H9 (cell line): ENCODE data around the gene PFKL. TPM values are rescaled to one million over a fixed set of nuclear protein-coding genes. Genes with fewer than 3 reads are reported as not detected.

Experiments
- DNase-seq: peaks from one replicate; pipeline ENCODE4 v3.0.0-alpha.2; 2017
- H2AFZ ChIP-seq: one replicate; pipeline ENCODE4 v1.6.1; 2013; ENCODE audit warnings: mild to moderate bottlenecking, low read length, control low read depth, moderate library complexity
- H2AK5ac ChIP-seq: 2 replicates; pipeline ENCODE4 v1.6.1; 2013; ENCODE audit warnings: low read length, control low read depth, mixed read lengths; ENCODE audit not compliant: insufficient read length
- H2BK120ac ChIP-seq: one replicate; pipeline ENCODE4 v1.6.1; 2013; ENCODE audit warnings: low read depth, mild to moderate bottlenecking, low read length, control low read depth, inconsistent platforms; ENCODE audit not compliant: poor library complexity, severe bottlenecking
- H2BK12ac ChIP-seq: 2 replicates; pipeline ENCODE4 v1.6.1; 2013; ENCODE audit warnings: low read length, control low read depth, mixed read lengths, low read depth; ENCODE audit not compliant: insufficient read length
- H2BK15ac ChIP-seq: 2 replicates; pipeline ENCODE4 v1.6.1; 2013; ENCODE audit warnings: low read depth, low read length, control low read depth
- H2BK20ac ChIP-seq: one replicate; pipeline ENCODE4 v1.6.1; 2013; ENCODE audit warnings: low read depth, mild to moderate bottlenecking, low read length, control low read depth, inconsistent platforms; ENCODE audit not compliant: poor library complexity, severe bottlenecking
- H2BK5ac ChIP-seq: 2 replicates; pipeline ENCODE4 v1.6.1; 2013; ENCODE audit warnings: low read length, control low read depth, mixed read lengths; ENCODE audit not compliant: insufficient read length
- H3K14ac ChIP-seq: 2 replicates; pipeline ENCODE4 v1.6.1; 2013; ENCODE audit warnings: low read length, control low read depth; ENCODE audit not compliant: insufficient read depth
- H3K18ac ChIP-seq: 2 replicates; pipeline ENCODE4 v1.6.1; 2013; ENCODE audit warnings: low read depth, mild to moderate bottlenecking, mixed read lengths, low read length, control low read depth; ENCODE audit not compliant: insufficient read length
- H3K23ac ChIP-seq: 2 replicates; pipeline ENCODE4 v1.6.1; 2013; ENCODE audit warnings: low read length, control low read depth, mixed read lengths, low read depth; ENCODE audit not compliant: insufficient read length
- H3K23me2 ChIP-seq: 2 replicates; pipeline ENCODE4 v1.6.1; 2013; ENCODE audit warnings: low read depth, mild to moderate bottlenecking, mixed read lengths, low read length, control low read depth; ENCODE audit not compliant: insufficient read length, poor library complexity, severe bottlenecking
- H3K27ac ChIP-seq: 2 replicates; pipeline ENCODE4 v1.5.1; 2013; ENCODE audit warnings: low read length, control low read depth, mixed read lengths, low read depth; ENCODE audit not compliant: insufficient read length
- H3K27me3 ChIP-seq: 2 replicates; pipeline ENCODE4 v1.6.1; 2013; ENCODE audit warnings: low read length, control low read depth, inconsistent platforms; ENCODE audit not compliant: insufficient read depth
- H3K4ac ChIP-seq: 2 replicates; pipeline ENCODE4 v1.6.1; 2013; ENCODE audit warnings: low read depth, mild to moderate bottlenecking, control low read depth, inconsistent platforms, low read length, moderate library complexity
- H3K4me1 ChIP-seq: 2 replicates; pipeline ENCODE4 v1.6.1; 2013; ENCODE audit warnings: low read length, control low read depth, inconsistent platforms; ENCODE audit not compliant: insufficient read depth
- H3K4me2 ChIP-seq: 2 replicates; pipeline ENCODE4 v1.6.1; 2013; ENCODE audit warnings: low read length, control low read depth, mixed read lengths; ENCODE audit not compliant: insufficient read length, insufficient read depth
- H3K56ac ChIP-seq: 2 replicates; pipeline ENCODE4 v1.6.1; 2013; ENCODE audit warnings: low read depth, mild to moderate bottlenecking, mixed read lengths, low read length, control low read depth; ENCODE audit not compliant: insufficient read length
- H3K79me1 ChIP-seq: 2 replicates; pipeline ENCODE4 v1.6.1; 2013; ENCODE audit warnings: low read depth, mild to moderate bottlenecking, moderate library complexity, low read length, control low read depth, inconsistent platforms; ENCODE audit not compliant: insufficient read depth, poor library complexity, severe bottlenecking
- H3K79me2 ChIP-seq: 2 replicates; pipeline ENCODE4 v1.6.1; 2013; ENCODE audit warnings: low read length, control low read depth, inconsistent platforms; ENCODE audit not compliant: insufficient read depth
- H3K9ac ChIP-seq: 2 replicates; pipeline ENCODE4 v1.6.1; 2013; ENCODE audit warnings: low read length, control low read depth, mixed read lengths; ENCODE audit not compliant: insufficient read length; ENCODE audit errors: extremely low read depth
- H3K9me3 ChIP-seq: one replicate; pipeline ENCODE4 v1.6.1; 2013; ENCODE audit warnings: low read depth, low read length, inconsistent platforms; ENCODE audit not compliant: control insufficient read depth
- H3T11ph ChIP-seq: one replicate; pipeline ENCODE4 v1.6.1; 2013; ENCODE audit warnings: mild to moderate bottlenecking, low read length, control low read depth, inconsistent platforms
- H4K20me1 ChIP-seq: one replicate; pipeline ENCODE4 v1.6.1; 2013; ENCODE audit not compliant: control insufficient read depth, insufficient read length, insufficient read depth
- H4K5ac ChIP-seq: 2 replicates; pipeline ENCODE4 v1.6.1; 2013; ENCODE audit warnings: low read depth, mild to moderate bottlenecking, mixed read lengths, low read length, control low read depth; ENCODE audit not compliant: insufficient read length
- H4K8ac ChIP-seq: replicated peaks from 2 replicates; pipeline ENCODE4 v1.6.1; 2013; ENCODE audit warnings: low read length, control low read depth, mixed read lengths, low read depth; ENCODE audit not compliant: insufficient read length
- H4K91ac ChIP-seq: 2 replicates; pipeline ENCODE4 v1.6.1; 2013; ENCODE audit warnings: low read depth, mild to moderate bottlenecking, moderate library complexity, mixed read lengths, low read length, control low read depth; ENCODE audit not compliant: insufficient read length
- H3K27ac Mint-ChIP-seq, 3 experiments: 2 replicates in 2 of 3; 3 replicates in 1 of 3; pipeline ENCODE4 v1.8.0; 2020 to 2021; ENCODE audit warnings: mixed read lengths in 3 of 3, mild to moderate bottlenecking in 1 of 3, moderate library complexity in 1 of 3
- H3K27me3 Mint-ChIP-seq: 2 replicates; pipeline ENCODE4 v1.8.0; 2021; ENCODE audit warnings: low read depth, mild to moderate bottlenecking, moderate library complexity, mixed read lengths
- H3K36me3 Mint-ChIP-seq, 3 experiments: 2 replicates in 2 of 3; 3 replicates in 1 of 3; pipeline ENCODE4 v1.8.0; 2020 to 2021; ENCODE audit warnings: low read depth in 3 of 3, mixed read lengths in 3 of 3; ENCODE audit not compliant: insufficient read depth in 1 of 3
- H3K4me1 Mint-ChIP-seq, 2 experiments: 2 replicates each; pipeline ENCODE4 v1.8.0; 2020; ENCODE audit warnings: mixed read lengths in 2 of 2
- H3K4me3 Mint-ChIP-seq, 2 experiments: 2 replicates in 1 of 2; 3 replicates in 1 of 2; pipeline ENCODE4 v1.8.0; 2020 to 2021; ENCODE audit warnings: mild to moderate bottlenecking in 2 of 2, mixed read lengths in 2 of 2, moderate library complexity in 1 of 2
- H3K9me3 Mint-ChIP-seq, 2 experiments: 2 replicates in 1 of 2; 3 replicates in 1 of 2; pipeline ENCODE4 v1.8.0; 2020; ENCODE audit warnings: mild to moderate bottlenecking in 2 of 2, mixed read lengths in 2 of 2, moderate library complexity in 1 of 2
- WGBS: extraction: QIAGEN DNeasy Blood & Tissue Kit; methylation state at CpG from one replicate; pipeline ENCODE4 v1.1.7; 2013; ENCODE audit warnings: missing lambda C conversion rate, low lambda C conversion rate, mixed read lengths; ENCODE audit not compliant: insufficient read length; ENCODE audit errors: extremely low coverage; 5-methylcytosine and 5-hydroxymethylcytosine counted together
- total RNA-seq: library from RNA; stranded (reverse); gene quantifications from 2 replicates; pipeline ENCODE4 v1.2.1, GENCODE V29; 2021
- TF ChIP-seq, protein P1 (sequence below): fragments of 200-600 bp; sonication (generic); conservative IDR thresholded peaks from 3 replicates; pipeline ENCODE4 v1.8.0; 2021; ENCODE audit warnings: antibody characterized with exemption, mild to moderate bottlenecking

PFKL gene
- total RNA-seq, 1 experiment from 2014 or later: 107 TPM

GRCh38 chr21:44351535-44352252, 51.8 kb downstream of the PFKL start:
- no peak overlapping the region for H2BK15ac ChIP-seq
- no peak overlapping the region; a peak in 1 of 7 replicates for H3K27ac Mint-ChIP-seq
- no peak overlapping the region for H2AFZ ChIP-seq
- H3K9me3 ChIP-seq: no peaks in the 10 kb centered on the region
- H3K9me3 Mint-ChIP-seq: no peaks in the 10 kb centered on the region
- no peak overlapping the region for H2BK120ac ChIP-seq
- H3K23ac ChIP-seq: no peak overlapping the region
- no peak overlapping the region for H3T11ph ChIP-seq
- H3K27me3 Mint-ChIP-seq: peaks cover 5% of the 10 kb centered on the region
- H3K18ac ChIP-seq: no peak overlapping the region
- H2BK5ac ChIP-seq: no peak overlapping the region
- H3K14ac ChIP-seq: no peak overlapping the region
- no peak overlapping the region for H3K9ac ChIP-seq
- H3K79me1 ChIP-seq: no peaks in the 10 kb centered on the region
- H4K8ac ChIP-seq: no peak overlapping the region
- H3K36me3 Mint-ChIP-seq: no peaks in the 10 kb centered on the region
- TF ChIP-seq, protein P1, sequence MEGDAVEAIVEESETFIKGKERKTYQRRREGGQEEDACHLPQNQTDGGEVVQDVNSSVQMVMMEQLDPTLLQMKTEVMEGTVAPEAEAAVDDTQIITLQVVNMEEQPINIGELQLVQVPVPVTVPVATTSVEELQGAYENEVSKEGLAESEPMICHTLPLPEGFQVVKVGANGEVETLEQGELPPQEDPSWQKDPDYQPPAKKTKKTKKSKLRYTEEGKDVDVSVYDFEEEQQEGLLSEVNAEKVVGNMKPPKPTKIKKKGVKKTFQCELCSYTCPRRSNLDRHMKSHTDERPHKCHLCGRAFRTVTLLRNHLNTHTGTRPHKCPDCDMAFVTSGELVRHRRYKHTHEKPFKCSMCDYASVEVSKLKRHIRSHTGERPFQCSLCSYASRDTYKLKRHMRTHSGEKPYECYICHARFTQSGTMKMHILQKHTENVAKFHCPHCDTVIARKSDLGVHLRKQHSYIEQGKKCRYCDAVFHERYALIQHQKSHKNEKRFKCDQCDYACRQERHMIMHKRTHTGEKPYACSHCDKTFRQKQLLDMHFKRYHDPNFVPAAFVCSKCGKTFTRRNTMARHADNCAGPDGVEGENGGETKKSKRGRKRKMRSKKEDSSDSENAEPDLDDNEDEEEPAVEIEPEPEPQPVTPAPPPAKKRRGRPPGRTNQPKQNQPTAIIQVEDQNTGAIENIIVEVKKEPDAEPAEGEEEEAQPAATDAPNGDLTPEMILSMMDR: no peak
- WGBS: no CpG with 5 or more reads among the region's 18 CpGs
- no peak overlapping the region for H2BK12ac ChIP-seq
- no peaks in the 10 kb centered on the region for H3K79me2 ChIP-seq
- no peak overlapping the region for H4K91ac ChIP-seq
- no peak for DNase-seq
- no peak overlapping the region for H3K4me3 Mint-ChIP-seq
- peaks cover 0 to 5% of the 10 kb centered on the region in 2 experiments; a peak in 1 of 4 replicates for H3K4me1 Mint-ChIP-seq
- no peak overlapping the region for H2AK5ac ChIP-seq
- no peak overlapping the region for H3K56ac ChIP-seq
- no peaks in the 10 kb centered on the region for H3K23me2 ChIP-seq
- no peaks in the 10 kb centered on the region for H4K20me1 ChIP-seq
- H3K4me1 ChIP-seq: no peaks in the 10 kb centered on the region
- H4K5ac ChIP-seq: no peak overlapping the region
- no peak overlapping the region for H3K4me2 ChIP-seq
- H3K27me3 ChIP-seq: no peaks in the 10 kb centered on the region
- H2BK20ac ChIP-seq: no peak overlapping the region
- H3K4ac ChIP-seq: no peak overlapping the region
- H3K27ac ChIP-seq: no peak overlapping the region
